ENCODE data around the gene CDK5RAP3. TPM values are rescaled to one million over a fixed set of nuclear protein-coding genes. Genes with fewer than 3 reads are reported as not detected.
"Not testable (repeated sequence)": the region's sequence is repeated elsewhere in the genome, so short reads cannot be mapped to it uniquely, and the experiment has no call there.

Gene CDK5RAP3
- 192 and 199 TPM in 2 replicates for total RNA-seq

GRCh38 chr17:47970725-47971499 lies at the start of gene CDK5RAP3:
TSS of gene CDK5RAP3 (plus strand) at chr17:47971113. CDS start at chr17:47971147, 34 bp downstream.
- H3K4me3 Mint-ChIP-seq (ENCODE audit: low read depth), result peak within 1 kb of the TSS; percentile 95
- H3K27me3 Mint-ChIP-seq (ENCODE audit: low read depth), result peaks cover 1% of the 10 kb centered on the region
- H3K27ac Mint-ChIP-seq, result peak within 1 kb of the TSS; percentile 91
- DNase-seq (ENCODE audit: low spot score), result peak; percentile 99
- intact Hi-C loops (cut with micrococcal nuclease), result loop anchor here (1.0 to 2.0 kb wide), 4 partner anchors 24 to 130 kb away; partner anchors contain the start of gene SCRN2
- H3K36me3 Mint-ChIP-seq (ENCODE audit: low read depth), result peaks cover 24% of the 10 kb centered on the region
- H3K4me1 Mint-ChIP-seq (ENCODE audit: low read depth), result peaks cover 28% of the 10 kb centered on the region
- no peaks in the 10 kb centered on the region for H3K9me3 Mint-ChIP-seq

- no peak overlapping the region for H3K4me3 Mint-ChIP-seq (ENCODE audit: low read depth)
- H3K27ac Mint-ChIP-seq, result no peak overlapping the region
- H3K36me3 Mint-ChIP-seq (ENCODE audit: low read depth), result peaks cover 57% of the 10 kb centered on the region
- intact Hi-C loops (cut with micrococcal nuclease), result no loop called here
- H3K4me1 Mint-ChIP-seq (ENCODE audit: low read depth), result peaks cover 3% of the 10 kb centered on the region
- no peaks in the 10 kb centered on the region for H3K27me3 Mint-ChIP-seq (ENCODE audit: low read depth)
- DNase-seq (ENCODE audit: low spot score), result no peak
- H3K9me3 Mint-ChIP-seq, result no peaks in the 10 kb centered on the region
These were observed 45.9 kb upstream of the CDK5RAP3 start for GRCh38 chr17:47924785-47925677.

DNA sequence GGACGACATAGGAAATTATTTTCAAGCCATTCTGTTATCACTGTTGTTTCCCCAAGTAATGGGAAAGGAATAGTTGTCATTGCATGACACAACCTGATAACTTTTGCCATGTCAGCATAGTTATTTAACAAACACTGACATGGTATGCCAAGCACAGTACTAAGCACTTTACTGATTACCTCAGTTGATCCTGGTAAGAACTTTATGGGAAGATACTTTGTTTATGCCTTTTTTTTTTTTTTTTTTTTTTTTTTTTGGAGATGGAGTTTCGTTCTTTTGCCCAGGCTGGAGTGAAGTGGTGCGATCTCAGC lies 45.3 kb upstream of the CDK5RAP3 start:
- intact Hi-C loops (cut with micrococcal nuclease), result no loop called here
- H3K4me3 Mint-ChIP-seq (ENCODE audit: low read depth), result no peak overlapping the region
- H3K4me1 Mint-ChIP-seq (ENCODE audit: low read depth), result peaks cover 3% of the 10 kb centered on the region
- peaks cover 57% of the 10 kb centered on the region for H3K36me3 Mint-ChIP-seq (ENCODE audit: low read depth)
- H3K27me3 Mint-ChIP-seq (ENCODE audit: low read depth), result no peaks in the 10 kb centered on the region
- H3K27ac Mint-ChIP-seq, result no peak overlapping the region
- no peaks in the 10 kb centered on the region for H3K9me3 Mint-ChIP-seq
- no peak for DNase-seq (ENCODE audit: low spot score)

DNA sequence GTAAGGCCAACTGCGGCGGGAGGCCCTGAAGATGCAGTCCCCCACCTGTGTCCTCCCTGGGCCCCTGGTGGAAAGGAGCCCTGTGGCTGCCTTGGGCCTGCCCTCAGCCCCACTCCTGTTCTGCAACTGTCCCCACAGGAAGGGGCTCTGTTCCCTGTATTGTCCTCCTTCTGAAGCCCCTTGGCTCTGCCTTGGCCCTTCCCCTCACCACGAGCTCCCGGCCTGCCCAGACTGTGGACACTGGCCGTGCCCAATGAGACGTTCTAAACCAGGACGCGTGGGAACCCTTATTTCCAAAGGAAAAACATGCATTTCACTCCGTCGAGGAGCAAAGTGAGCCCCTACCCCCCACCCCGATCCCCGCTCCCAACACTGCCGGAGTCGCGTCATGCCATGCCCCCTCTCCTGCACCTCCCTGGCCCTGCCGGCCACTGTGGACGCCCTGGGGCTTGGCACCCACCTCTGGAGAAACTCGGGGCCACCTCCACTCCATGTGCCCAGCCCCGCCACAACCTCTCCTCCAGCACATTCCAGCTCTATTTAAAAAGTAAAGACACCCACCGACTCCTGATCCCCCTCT lies 43.0 kb upstream of the CDK5RAP3 start:
- Mint-ChIP-seq H3K9me3 (no peaks in the 10 kb centered on the region), H3K4me3 (ENCODE audit: low read depth) (no peak overlapping the region), H3K36me3 (ENCODE audit: low read depth) (peaks cover 46% of the 10 kb centered on the region), H3K27ac (no peak overlapping the region), H3K4me1 (ENCODE audit: low read depth) (peaks cover 3% of the 10 kb centered on the region), H3K27me3 (ENCODE audit: low read depth) (no peaks in the 10 kb centered on the region)
- intact Hi-C loops (cut with micrococcal nuclease), result no loop called here
- no peak for DNase-seq (ENCODE audit: low spot score)

- DNase-seq (ENCODE audit: low spot score), result no peak
- intact Hi-C loops (cut with micrococcal nuclease), result no loop called here
- Mint-ChIP-seq H3K36me3 (ENCODE audit: low read depth) (peaks cover 41% of the 10 kb centered on the region), H3K4me3 (ENCODE audit: low read depth) (no peak overlapping the region), H3K9me3 (no peaks in the 10 kb centered on the region), H3K27me3 (ENCODE audit: low read depth) (no peaks in the 10 kb centered on the region), H3K27ac (no peak overlapping the region), H3K4me1 (ENCODE audit: low read depth) (peaks cover 3% of the 10 kb centered on the region)
These were observed 42.5 kb upstream of the CDK5RAP3 start for GRCh38 chr17:47928415-47928814.

- no peak overlapping the region for H3K27ac Mint-ChIP-seq
- peaks cover 33% of the 10 kb centered on the region for H3K36me3 Mint-ChIP-seq (ENCODE audit: low read depth)
- no peaks in the 10 kb centered on the region for H3K27me3 Mint-ChIP-seq (ENCODE audit: low read depth)
- DNase-seq (ENCODE audit: low spot score), result no peak
- intact Hi-C loops (cut with micrococcal nuclease), result no loop called here
- no peak overlapping the region for H3K4me3 Mint-ChIP-seq (ENCODE audit: low read depth)
- no peaks in the 10 kb centered on the region for H3K9me3 Mint-ChIP-seq
- peaks cover 3% of the 10 kb centered on the region for H3K4me1 Mint-ChIP-seq (ENCODE audit: low read depth)
These were observed 41.5 kb upstream of the CDK5RAP3 start for GRCh38 chr17:47929218-47930000.

DNA sequence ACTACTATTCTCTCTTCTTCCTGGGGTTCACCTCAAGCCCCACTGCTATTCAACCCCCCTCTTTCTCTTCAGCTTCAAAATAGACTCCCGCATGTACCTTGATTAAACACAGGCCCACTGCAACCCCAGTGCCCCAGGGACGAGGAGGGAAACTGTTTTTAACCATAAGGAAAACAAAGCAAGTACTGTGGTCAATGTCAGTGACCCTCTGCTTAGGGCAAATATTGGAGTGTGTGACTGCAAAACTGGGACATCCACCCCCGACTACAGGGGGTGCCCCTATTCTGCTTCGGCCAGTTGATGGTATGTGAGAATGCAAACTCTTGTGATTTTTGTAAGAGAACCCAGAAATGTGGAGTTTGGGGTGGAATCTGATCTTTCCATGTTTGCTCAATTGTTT lies 39.1 kb upstream of the CDK5RAP3 start:
- no peak for DNase-seq (ENCODE audit: low spot score)
- Mint-ChIP-seq H3K36me3 (ENCODE audit: low read depth) (peaks cover 16% of the 10 kb centered on the region), H3K9me3 (no peaks in the 10 kb centered on the region), H3K4me1 (ENCODE audit: low read depth) (peaks cover 3% of the 10 kb centered on the region), H3K27ac (no peak overlapping the region), H3K4me3 (ENCODE audit: low read depth) (no peak overlapping the region), H3K27me3 (ENCODE audit: low read depth) (no peaks in the 10 kb centered on the region)
- intact Hi-C loops (cut with micrococcal nuclease), result no loop called here

- intact Hi-C loops (cut with micrococcal nuclease), result no loop called here
- no peaks in the 10 kb centered on the region for H3K9me3 Mint-ChIP-seq
- peaks cover 5% of the 10 kb centered on the region for H3K4me1 Mint-ChIP-seq (ENCODE audit: low read depth)
These were observed 36.1 kb upstream of the CDK5RAP3 start for GRCh38 chr17:47934856-47935255.

GRCh38 chr17:47935468-47935867 lies 35.4 kb upstream of the CDK5RAP3 start:
- intact Hi-C loops (cut with micrococcal nuclease); DNase-seq (ENCODE audit: low spot score); H3K27me3 Mint-ChIP-seq (ENCODE audit: low read depth); H3K4me1 Mint-ChIP-seq (ENCODE audit: low read depth); H3K27ac Mint-ChIP-seq; H3K36me3 Mint-ChIP-seq (ENCODE audit: low read depth); H3K9me3 Mint-ChIP-seq; H3K4me3 Mint-ChIP-seq (ENCODE audit: low read depth): not testable (repeated sequence)

More at GRCh38 chr17:47934856-47935255, 36.1 kb upstream of the CDK5RAP3 start:
- H3K4me3 Mint-ChIP-seq (ENCODE audit: low read depth), result no peak overlapping the region
- no peak for DNase-seq (ENCODE audit: low spot score)
- H3K27me3 Mint-ChIP-seq (ENCODE audit: low read depth), result no peaks in the 10 kb centered on the region
- H3K27ac Mint-ChIP-seq, result no peak overlapping the region
- no peaks in the 10 kb centered on the region for H3K36me3 Mint-ChIP-seq (ENCODE audit: low read depth)

- DNase-seq (ENCODE audit: low spot score), result no peak
- Mint-ChIP-seq H3K36me3 (ENCODE audit: low read depth) (peaks cover 1% of the 10 kb centered on the region), H3K9me3 (peaks cover 2% of the 10 kb centered on the region), H3K27me3 (ENCODE audit: low read depth) (no peaks in the 10 kb centered on the region), H3K4me3 (ENCODE audit: low read depth) (no peak overlapping the region), H3K4me1 (ENCODE audit: low read depth) (peaks cover 8% of the 10 kb centered on the region), H3K27ac (no peak overlapping the region)
- intact Hi-C loops (cut with micrococcal nuclease), result no loop called here
These were observed 35.0 kb upstream of the CDK5RAP3 start for GRCh38 chr17:47935961-47936360.

GRCh38 chr17:47937941-47938340 lies 33.0 kb upstream of the CDK5RAP3 start:
- peaks cover 18% of the 10 kb centered on the region for H3K4me1 Mint-ChIP-seq (ENCODE audit: low read depth)
- intact Hi-C loops (cut with micrococcal nuclease), result no loop called here
- H3K4me3 Mint-ChIP-seq (ENCODE audit: low read depth), result no peak overlapping the region
- no peaks in the 10 kb centered on the region for H3K27me3 Mint-ChIP-seq (ENCODE audit: low read depth)
- peaks cover 4% of the 10 kb centered on the region for H3K36me3 Mint-ChIP-seq (ENCODE audit: low read depth)
- no peak for DNase-seq (ENCODE audit: low spot score)
- peaks cover 4% of the 10 kb centered on the region for H3K9me3 Mint-ChIP-seq
- no peak overlapping the region for H3K27ac Mint-ChIP-seq

Measured in activated T-helper 2 cell treated with anti-CD3 and anti-CD28 coated beads, Interferon-gamma antibody, Interleukin-2, Interleukin-4, amounts not matched to agents 10 μg/mL and 5 μg/mL and 100 μg/mL, durations not matched to agents 14 hours and 24 hours and 36 hours (primary cell).